Measurements from ENCODE around the gene DRC1. TPM values are rescaled to one million over a fixed set of nuclear protein-coding genes. Genes with fewer than 3 reads are reported as not detected.
"Not testable (repeated sequence)": the region's sequence is repeated elsewhere in the genome, so short reads cannot be mapped to it uniquely, and the experiment has no call there.

The DRC1 gene
- total RNA-seq (0.31 TPM), polyA plus RNA-seq (ENCODE audit: insufficient read depth in 1 of 8, insufficient read length in 8 of 8, low replicate concordance in 1 of 8) (under 1 TPM; 0.09 to 0.58 (median 0.21) TPM)
- long read RNA-seq, donor 1, result 0 reads
- long read RNA-seq, donor 2, result 0 reads
- long read RNA-seq, donor 3, result 0 reads
- long read RNA-seq, donor 4, result 0 reads
- long read RNA-seq, donor 5, result 0 reads
- long read RNA-seq, donor 6, result 0 reads
- long read RNA-seq, donor 7, result 0 reads
- long read RNA-seq, donor 8, result 0 reads
- long read RNA-seq, donor 9, result 0 reads
- long read RNA-seq, donor 10, result 0 reads
- long read RNA-seq, donor 11, result 0 reads

GRCh38 chr2:26401739-26402541, at the start of gene DRC1:
TSS of gene DRC1 (plus strand) at chr2:26401920. CDS start at chr2:26401990, 70 bp downstream.
- no peaks in the 10 kb centered on the region for H3K9me3 ChIP-seq (replicated peaks; ENCODE audit: control insufficient read depth, low read depth, low read length)
- WGBS (ENCODE audit: insufficient coverage), result 10% methylated on average over 48 of the region's 63 CpGs
- peak within 1 kb of the TSS; percentile 37 for H3K4me3 ChIP-seq (ENCODE audit: low read length)
- no peak within 1 kb of the TSS for H3K27ac ChIP-seq (ENCODE audit: low read length)
- DNase-seq, result peak; percentile 76
- H3K36me3 ChIP-seq (ENCODE audit: control insufficient read depth, insufficient read depth, low read length), result no peaks in the 10 kb centered on the region
- H3K4me1 ChIP-seq (ENCODE audit: control insufficient read depth, insufficient read depth, low read length), result peaks cover 2% of the 10 kb centered on the region
- H3K27me3 ChIP-seq (ENCODE audit: control insufficient read depth, insufficient read depth, low read length), result peaks cover 3% of the 10 kb centered on the region

GRCh38 chr2:26352892-26353291, 48.8 kb upstream of the DRC1 start:
- no peaks in the 10 kb centered on the region for H3K9me3 ChIP-seq (replicated peaks; ENCODE audit: control insufficient read depth, low read depth, low read length)
- H3K4me3 ChIP-seq (ENCODE audit: low read length), result no peak overlapping the region
- no peak overlapping the region for H3K27ac ChIP-seq (ENCODE audit: low read length)
- H3K36me3 ChIP-seq (ENCODE audit: control insufficient read depth, insufficient read depth, low read length), result peaks cover 5% of the 10 kb centered on the region
- no peaks in the 10 kb centered on the region for H3K27me3 ChIP-seq (ENCODE audit: control insufficient read depth, insufficient read depth, low read length)
- H3K4me1 ChIP-seq (ENCODE audit: control insufficient read depth, insufficient read depth, low read length), result peaks cover 5% of the 10 kb centered on the region
- DNase-seq, result no peak
- WGBS (ENCODE audit: insufficient coverage), result no CpG with 5 or more reads among the region's 1 CpG

GRCh38 chr2:26354469-26354868, 47.3 kb upstream of the DRC1 start:
- not testable (repeated sequence) for H3K4me1 ChIP-seq (ENCODE audit: control insufficient read depth, insufficient read depth, low read length); DNase-seq; H3K27me3 ChIP-seq (ENCODE audit: control insufficient read depth, insufficient read depth, low read length); H3K27ac ChIP-seq (ENCODE audit: low read length); H3K9me3 ChIP-seq (replicated peaks; ENCODE audit: control insufficient read depth, low read depth, low read length); H3K4me3 ChIP-seq (ENCODE audit: low read length); H3K36me3 ChIP-seq (ENCODE audit: control insufficient read depth, insufficient read depth, low read length)
- 100% methylated on average over 2 of the region's 16 CpGs for WGBS (ENCODE audit: insufficient coverage)

GRCh38 chr2:26355038-26355995, 46.4 kb upstream of the DRC1 start:
- Histone ChIP-seq H3K4me3 (ENCODE audit: low read length) (no peak overlapping the region), H3K36me3 (ENCODE audit: control insufficient read depth, insufficient read depth, low read length) (peaks cover 5% of the 10 kb centered on the region), H3K4me1 (ENCODE audit: control insufficient read depth, insufficient read depth, low read length) (peaks cover 5% of the 10 kb centered on the region), H3K9me3 (replicated peaks; ENCODE audit: control insufficient read depth, low read depth, low read length) (no peaks in the 10 kb centered on the region), H3K27ac (ENCODE audit: low read length) (peak overlapping the region; percentile 47), H3K27me3 (ENCODE audit: control insufficient read depth, insufficient read depth, low read length) (no peaks in the 10 kb centered on the region)
- 75% methylated on average over 1 of the region's 9 CpGs for WGBS (ENCODE audit: insufficient coverage)
- peak; percentile 39 for DNase-seq

- no peak overlapping the region for H3K4me3 ChIP-seq (ENCODE audit: low read length)
- no peaks in the 10 kb centered on the region for H3K27me3 ChIP-seq (ENCODE audit: control insufficient read depth, insufficient read depth, low read length)
- DNase-seq, result no peak
- H3K36me3 ChIP-seq (ENCODE audit: control insufficient read depth, insufficient read depth, low read length), result peaks cover 5% of the 10 kb centered on the region
- no CpG with 5 or more reads among the region's 2 CpGs for WGBS (ENCODE audit: insufficient coverage)
- H3K9me3 ChIP-seq (replicated peaks; ENCODE audit: control insufficient read depth, low read depth, low read length), result no peaks in the 10 kb centered on the region
- H3K27ac ChIP-seq (ENCODE audit: low read length), result peak overlapping the region; percentile 7
- peaks cover 5% of the 10 kb centered on the region for H3K4me1 ChIP-seq (ENCODE audit: control insufficient read depth, insufficient read depth, low read length)
Measured at GRCh38 chr2:26356111-26356510, 45.6 kb upstream of the DRC1 start.

- Histone ChIP-seq H3K9me3 (replicated peaks; ENCODE audit: control insufficient read depth, low read depth, low read length) (no peaks in the 10 kb centered on the region), H3K27ac (ENCODE audit: low read length) (no peak overlapping the region), H3K36me3 (ENCODE audit: control insufficient read depth, insufficient read depth, low read length) (no peaks in the 10 kb centered on the region), H3K4me1 (ENCODE audit: control insufficient read depth, insufficient read depth, low read length) (peaks cover 5% of the 10 kb centered on the region), H3K27me3 (ENCODE audit: control insufficient read depth, insufficient read depth, low read length) (no peaks in the 10 kb centered on the region), H3K4me3 (ENCODE audit: low read length) (no peak overlapping the region)
- no CpG with 5 or more reads among the region's 2 CpGs for WGBS (ENCODE audit: insufficient coverage)
- DNase-seq, result no peak
Measured at GRCh38 chr2:26356771-26357170, 44.9 kb upstream of the DRC1 start.

- WGBS (ENCODE audit: insufficient coverage), result 100% methylated on average over 1 of the region's 4 CpGs
- Histone ChIP-seq H3K27me3 (ENCODE audit: control insufficient read depth, insufficient read depth, low read length) (no peaks in the 10 kb centered on the region), H3K4me3 (ENCODE audit: low read length) (no peak overlapping the region), H3K9me3 (replicated peaks; ENCODE audit: control insufficient read depth, low read depth, low read length) (no peaks in the 10 kb centered on the region), H3K4me1 (ENCODE audit: control insufficient read depth, insufficient read depth, low read length) (peaks cover 5% of the 10 kb centered on the region), H3K36me3 (ENCODE audit: control insufficient read depth, insufficient read depth, low read length) (no peaks in the 10 kb centered on the region), H3K27ac (ENCODE audit: low read length) (no peak overlapping the region)
- no peak for DNase-seq
Measured at GRCh38 chr2:26359886-26360473, 41.7 kb upstream of the DRC1 start.

GRCh38 chr2:26363323-26363722, 38.4 kb upstream of the DRC1 start:
- Histone ChIP-seq H3K27me3 (ENCODE audit: control insufficient read depth, insufficient read depth, low read length) (no peaks in the 10 kb centered on the region), H3K27ac (ENCODE audit: low read length) (no peak overlapping the region), H3K4me1 (ENCODE audit: control insufficient read depth, insufficient read depth, low read length) (no peaks in the 10 kb centered on the region), H3K36me3 (ENCODE audit: control insufficient read depth, insufficient read depth, low read length) (peaks cover 7% of the 10 kb centered on the region), H3K9me3 (replicated peaks; ENCODE audit: control insufficient read depth, low read depth, low read length) (no peaks in the 10 kb centered on the region), H3K4me3 (ENCODE audit: low read length) (no peak overlapping the region)
- 94% methylated on average over 2 of the region's 4 CpGs for WGBS (ENCODE audit: insufficient coverage)
- no peak for DNase-seq

- Histone ChIP-seq H3K9me3 (replicated peaks; ENCODE audit: control insufficient read depth, low read depth, low read length) (no peaks in the 10 kb centered on the region), H3K27ac (ENCODE audit: low read length) (no peak overlapping the region), H3K4me1 (ENCODE audit: control insufficient read depth, insufficient read depth, low read length) (no peaks in the 10 kb centered on the region), H3K27me3 (ENCODE audit: control insufficient read depth, insufficient read depth, low read length) (no peaks in the 10 kb centered on the region), H3K36me3 (ENCODE audit: control insufficient read depth, insufficient read depth, low read length) (peaks cover 8% of the 10 kb centered on the region), H3K4me3 (ENCODE audit: low read length) (no peak overlapping the region)
- no peak for DNase-seq
- no CpG with 5 or more reads among the region's 3 CpGs for WGBS (ENCODE audit: insufficient coverage)
Measured at GRCh38 chr2:26363958-26364357, 37.8 kb upstream of the DRC1 start.
